ENCODE results near the gene TMSB15B.
A peak's percentile ranks its signal among the peaks of the same experiment; 100 is the strongest.

DNA sequence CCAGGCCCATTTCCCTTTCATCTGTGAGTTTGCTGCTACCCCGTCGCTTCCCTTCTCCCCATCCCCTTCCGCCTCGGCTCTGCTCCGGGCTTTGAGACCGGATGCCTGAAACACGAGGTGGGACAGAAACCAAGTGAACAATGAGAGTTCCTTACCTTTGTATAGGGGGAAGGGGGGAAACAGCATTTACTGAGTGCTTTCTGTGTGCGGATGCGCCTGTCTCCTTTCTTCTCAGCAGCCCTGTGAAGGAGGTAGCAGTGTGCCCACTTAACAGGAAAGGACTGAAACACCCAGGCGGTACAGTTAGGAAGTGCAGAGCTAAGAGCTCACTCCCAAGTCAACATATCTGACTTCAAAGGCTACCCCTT is 43.2 kb upstream of the TMSB15B start:
- TF ChIP-seq, protein P1, sequence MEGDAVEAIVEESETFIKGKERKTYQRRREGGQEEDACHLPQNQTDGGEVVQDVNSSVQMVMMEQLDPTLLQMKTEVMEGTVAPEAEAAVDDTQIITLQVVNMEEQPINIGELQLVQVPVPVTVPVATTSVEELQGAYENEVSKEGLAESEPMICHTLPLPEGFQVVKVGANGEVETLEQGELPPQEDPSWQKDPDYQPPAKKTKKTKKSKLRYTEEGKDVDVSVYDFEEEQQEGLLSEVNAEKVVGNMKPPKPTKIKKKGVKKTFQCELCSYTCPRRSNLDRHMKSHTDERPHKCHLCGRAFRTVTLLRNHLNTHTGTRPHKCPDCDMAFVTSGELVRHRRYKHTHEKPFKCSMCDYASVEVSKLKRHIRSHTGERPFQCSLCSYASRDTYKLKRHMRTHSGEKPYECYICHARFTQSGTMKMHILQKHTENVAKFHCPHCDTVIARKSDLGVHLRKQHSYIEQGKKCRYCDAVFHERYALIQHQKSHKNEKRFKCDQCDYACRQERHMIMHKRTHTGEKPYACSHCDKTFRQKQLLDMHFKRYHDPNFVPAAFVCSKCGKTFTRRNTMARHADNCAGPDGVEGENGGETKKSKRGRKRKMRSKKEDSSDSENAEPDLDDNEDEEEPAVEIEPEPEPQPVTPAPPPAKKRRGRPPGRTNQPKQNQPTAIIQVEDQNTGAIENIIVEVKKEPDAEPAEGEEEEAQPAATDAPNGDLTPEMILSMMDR (IDR thresholded peaks at IDR 0.05 in 8 of 11, conservative IDR thresholded peaks at IDR 0.05 in 3 of 11), result peak in 5 of 11 experiments; percentile 30 to 48 (median 38)
- TF ChIP-seq POLR2A (IDR thresholded peaks at IDR 0.05) (no peak), POLR2AphosphoS5 (IDR thresholded peaks at IDR 0.05) (no peak)
